Measurements from ENCODE around the gene TACR1. TPM values are rescaled to one million over a fixed set of nuclear protein-coding genes. Genes with fewer than 3 reads are reported as not detected.

TACR1 gene
- total RNA-seq, 1 donor from 2014 or later = 1.4 TPM

- Histone ChIP-seq H3K4me3 (no peak overlapping the region), H3K9me3 (no peaks in the 10 kb centered on the region), H3K27ac (no peak overlapping the region), H3K36me3 (no peaks in the 10 kb centered on the region), H3K27me3 (ENCODE audit: low read depth) (no peaks in the 10 kb centered on the region), H3K4me1 (peaks cover 10% of the 10 kb centered on the region)
- intact Hi-C loops (cut with DNase I) = no loop called here
- no peak for DNase-seq
- TF ChIP-seq CTCF (IDR thresholded peaks at IDR 0.05) = no peak
- no peak for ATAC-seq
These were observed 65.4 kb downstream of the TACR1 start for GRCh38 chr2:75133621-75134570.

GRCh38 chr2:75130171-75130570 is 69.1 kb downstream of the TACR1 start:
- DNase-seq = no peak
- no peaks in the 10 kb centered on the region for H3K27me3 ChIP-seq (ENCODE audit: low read depth)
- peaks cover 10% of the 10 kb centered on the region for H3K4me1 ChIP-seq
- intact Hi-C loops (cut with DNase I) = no loop called here
- no peak overlapping the region for H3K27ac ChIP-seq
- TF ChIP-seq CTCF (IDR thresholded peaks at IDR 0.05) = peak; percentile 21
- H3K9me3 ChIP-seq = no peaks in the 10 kb centered on the region
- H3K36me3 ChIP-seq = no peaks in the 10 kb centered on the region
- peak in 1 of 2 donors; percentile 17 for ATAC-seq
- no peak overlapping the region for H3K4me3 ChIP-seq

- Histone ChIP-seq H3K4me3 (no peak overlapping the region), H3K9me3 (no peaks in the 10 kb centered on the region), H3K27me3 (ENCODE audit: low read depth) (no peaks in the 10 kb centered on the region), H3K36me3 (no peaks in the 10 kb centered on the region), H3K27ac (no peak overlapping the region), H3K4me1 (no peaks in the 10 kb centered on the region)
- no peak for TF ChIP-seq CTCF (IDR thresholded peaks at IDR 0.05)
- DNase-seq (no peak), ATAC-seq (no peak)
- intact Hi-C loops (cut with DNase I) = no loop called here
These were observed 75.4 kb downstream of the TACR1 start for GRCh38 chr2:75123876-75124275.

GRCh38 chr2:75113231-75113869 is 86.0 kb downstream of the TACR1 start:
- no peaks in the 10 kb centered on the region for H3K27me3 ChIP-seq (ENCODE audit: low read depth)
- no peaks in the 10 kb centered on the region for H3K9me3 ChIP-seq
- no peak for TF ChIP-seq CTCF (IDR thresholded peaks at IDR 0.05)
- DNase-seq (no peak), ATAC-seq (no peak)
- H3K4me1 ChIP-seq = no peaks in the 10 kb centered on the region
- H3K36me3 ChIP-seq = no peaks in the 10 kb centered on the region
- intact Hi-C loops (cut with DNase I) = no loop called here
- no peak overlapping the region for H3K4me3 ChIP-seq
- no peak overlapping the region for H3K27ac ChIP-seq

DNA sequence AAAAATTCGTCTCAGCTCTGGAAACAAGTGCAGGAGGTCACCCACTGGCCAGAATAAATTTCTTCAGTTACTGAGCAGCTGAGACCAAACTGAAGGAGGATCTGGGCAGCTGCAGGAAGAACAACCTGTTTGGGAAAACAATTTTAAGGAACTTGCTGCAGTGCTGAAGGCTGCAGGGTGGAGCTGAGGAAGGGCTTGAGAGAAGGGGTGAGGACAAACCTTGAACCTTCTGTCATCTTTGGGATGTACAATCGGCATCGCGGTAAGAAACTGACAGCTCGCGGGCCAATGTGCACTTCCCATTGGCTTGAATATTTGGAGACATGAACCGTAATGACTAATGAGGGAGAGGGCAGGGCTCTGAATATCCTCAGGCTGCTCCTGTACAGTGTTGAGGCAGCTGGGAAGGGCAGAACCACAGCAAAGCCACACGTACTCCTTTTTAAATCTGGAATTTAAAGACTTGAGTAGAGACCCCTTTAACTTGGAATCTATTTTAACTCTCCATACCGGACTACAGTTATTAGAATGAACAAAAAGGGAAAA is 90.3 kb downstream of the TACR1 start:
- TF ChIP-seq CTCF (IDR thresholded peaks at IDR 0.05) = no peak
- Histone ChIP-seq H3K27ac (no peak overlapping the region), H3K9me3 (no peaks in the 10 kb centered on the region), H3K27me3 (ENCODE audit: low read depth) (no peaks in the 10 kb centered on the region), H3K36me3 (no peaks in the 10 kb centered on the region), H3K4me1 (no peaks in the 10 kb centered on the region), H3K4me3 (no peak overlapping the region)
- intact Hi-C loops (cut with DNase I) = no loop called here
- DNase-seq (no peak), ATAC-seq (no peak)

All from lower lobe of right lung (tissue), 2 donors.